PFSK-1 (cell line): Measurements from ENCODE around the gene EED.

Experiments
- POLR2AphosphoS5 ChIP-seq: IDR thresholded peaks from 2 replicates; pipeline ENCODE4 v1.6.1; 2012; ENCODE audit warnings: low read depth, mild to moderate bottlenecking, control low read depth, low read length, moderate library complexity
- TAF1 ChIP-seq: IDR thresholded peaks from 2 replicates; pipeline ENCODE4 v1.6.1; 2012; ENCODE audit warnings: low read length, control low read depth, borderline replicate concordance; ENCODE audit not compliant: insufficient read depth
- TF ChIP-seq, protein P1 (sequence below), 2 experiments: IDR thresholded peaks; 2 replicates each; pipeline versions ENCODE4 v1.6.1 to v1.8.0; 2011 to 2012; ENCODE audit warnings: low read depth in 2 of 2, low read length in 2 of 2, control low read depth in 1 of 2, inconsistent platforms in 1 of 2, mild to moderate bottlenecking in 1 of 2, moderate library complexity in 1 of 2; ENCODE audit not compliant: insufficient read depth in 1 of 2

DNA sequence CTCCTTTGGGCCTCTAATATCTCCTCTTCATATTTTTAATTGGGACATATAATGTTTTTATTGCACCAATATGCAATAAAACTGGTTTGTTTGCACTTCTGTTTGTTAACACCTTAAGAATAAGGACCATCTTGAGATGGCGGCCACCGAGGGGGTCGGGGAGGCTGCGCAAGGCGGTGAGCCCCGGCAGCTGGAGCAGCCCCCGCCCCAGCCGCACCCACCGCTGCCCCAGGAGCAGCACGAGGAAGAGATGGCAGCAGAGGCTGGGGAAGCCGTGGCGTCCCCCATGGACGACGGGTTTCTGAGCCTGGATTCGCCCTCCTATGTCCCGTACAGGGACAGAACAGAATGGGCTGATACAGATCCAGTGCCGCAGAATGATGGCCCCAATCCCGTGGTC lies 49.6 kb upstream of the EED start:
- TF ChIP-seq POLR2AphosphoS5 (no peak), TAF1 (no peak)
- TF ChIP-seq, protein P1, sequence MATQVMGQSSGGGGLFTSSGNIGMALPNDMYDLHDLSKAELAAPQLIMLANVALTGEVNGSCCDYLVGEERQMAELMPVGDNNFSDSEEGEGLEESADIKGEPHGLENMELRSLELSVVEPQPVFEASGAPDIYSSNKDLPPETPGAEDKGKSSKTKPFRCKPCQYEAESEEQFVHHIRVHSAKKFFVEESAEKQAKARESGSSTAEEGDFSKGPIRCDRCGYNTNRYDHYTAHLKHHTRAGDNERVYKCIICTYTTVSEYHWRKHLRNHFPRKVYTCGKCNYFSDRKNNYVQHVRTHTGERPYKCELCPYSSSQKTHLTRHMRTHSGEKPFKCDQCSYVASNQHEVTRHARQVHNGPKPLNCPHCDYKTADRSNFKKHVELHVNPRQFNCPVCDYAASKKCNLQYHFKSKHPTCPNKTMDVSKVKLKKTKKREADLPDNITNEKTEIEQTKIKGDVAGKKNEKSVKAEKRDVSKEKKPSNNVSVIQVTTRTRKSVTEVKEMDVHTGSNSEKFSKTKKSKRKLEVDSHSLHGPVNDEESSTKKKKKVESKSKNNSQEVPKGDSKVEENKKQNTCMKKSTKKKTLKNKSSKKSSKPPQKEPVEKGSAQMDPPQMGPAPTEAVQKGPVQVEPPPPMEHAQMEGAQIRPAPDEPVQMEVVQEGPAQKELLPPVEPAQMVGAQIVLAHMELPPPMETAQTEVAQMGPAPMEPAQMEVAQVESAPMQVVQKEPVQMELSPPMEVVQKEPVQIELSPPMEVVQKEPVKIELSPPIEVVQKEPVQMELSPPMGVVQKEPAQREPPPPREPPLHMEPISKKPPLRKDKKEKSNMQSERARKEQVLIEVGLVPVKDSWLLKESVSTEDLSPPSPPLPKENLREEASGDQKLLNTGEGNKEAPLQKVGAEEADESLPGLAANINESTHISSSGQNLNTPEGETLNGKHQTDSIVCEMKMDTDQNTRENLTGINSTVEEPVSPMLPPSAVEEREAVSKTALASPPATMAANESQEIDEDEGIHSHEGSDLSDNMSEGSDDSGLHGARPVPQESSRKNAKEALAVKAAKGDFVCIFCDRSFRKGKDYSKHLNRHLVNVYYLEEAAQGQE (IDR thresholded peaks at IDR 0.05; ENCODE audit: insufficient read depth in 1 of 2, low read depth in 2 of 2, low read length in 2 of 2): no peak
